Upper lobe of left lung (tissue), 4 donors: Measurements from ENCODE around the gene STX11.

Experiments
- CTCF ChIP-seq, 6 experiments: fragments of 450-650 bp in 4 of 6; fragments of 200-600 bp in 2 of 6; sonication (generic) in 2 of 6; IDR thresholded peaks; one replicate each; pipeline ENCODE4 v1.5.1; 2016 to 2019; ENCODE audit warnings: antibody characterized with exemption in 6 of 6
- POLR2A ChIP-seq, 4 donors: fragments of 450-650 bp; IDR thresholded peaks; one replicate each; pipeline ENCODE4 v1.5.1; 2016 to 2017; ENCODE audit warnings: antibody characterized with exemption in 4 of 4, mild to moderate bottlenecking in 2 of 4
- POLR2AphosphoS5 ChIP-seq, 2 donors: sonication (generic); formaldehyde crosslinking; IDR thresholded peaks; one replicate each; pipeline ENCODE4 v1.5.1; 2017; ENCODE audit warnings: antibody characterized with exemption in 2 of 2

GRCh38 chr6:144134176-144134575, 16.1 kb upstream of the STX11 start:
- no peak for TF ChIP-seq CTCF (IDR thresholded peaks at IDR 0.05)
- TF ChIP-seq POLR2A (IDR thresholded peaks at IDR 0.05), result no peak
- TF ChIP-seq POLR2AphosphoS5 (IDR thresholded peaks at IDR 0.05), result no peak
